GM10248 (cell line): ENCODE results near the gene TRIP6.

Experiments used
- CTCF ChIA-PET: fragments of 300-600 bp; sonication (Branson Sonifier 250); formaldehyde crosslinking; extraction: SDS; loops from one replicate; lab custom pipeline; 2021; ENCODE audit warnings: antibody characterized with exemption; lab: Yijun Ruan, JAX
- POLR2A ChIA-PET: fragments of 350-650 bp; sonication (Branson Sonifier 250); formaldehyde crosslinking; extraction: SDS; loops from one replicate; lab custom pipeline; 2020; ENCODE audit warnings: antibody characterized with exemption; lab: Yijun Ruan, JAX
- DNase-seq: peaks from one replicate; pipeline ENCODE4 v3.0.0; 2012; ENCODE audit errors: extremely low spot score
- CTCF ChIP-seq: IDR thresholded peaks from 2 replicates; pipeline ENCODE4 v1.5.1; 2012; ENCODE audit warnings: mild to moderate bottlenecking, low read depth; ENCODE audit errors: extremely low read depth, missing control alignments, control extremely low read depth

The TRIP6 gene

GRCh38 chr7:100878013-100878412, 10.8 kb downstream of the TRIP6 start:
- DNase-seq: no peak
- ChIA-PET CTCF (interaction anchor here (1.0 to 4.0 kb wide), 4 partner anchors 9 to 181 kb away, joined by 3 to 15 read pairs (median 7); partner anchors contain the start of genes SLC12A9 and UFSP1), POLR2A (interaction anchor here (5.1 kb wide), 1 partner anchor 11 kb away, joined by 46 read pairs; the partner anchor contains the start of gene UFSP1)
- no peak for TF ChIP-seq CTCF

- ChIA-PET CTCF (interaction anchor here (1.3 to 4.0 kb wide), 3 partner anchors 8 to 27 kb away, joined by 3 to 15 read pairs (median 11); partner anchors contain the start of genes SLC12A9 and UFSP1), POLR2A (interaction anchor here (0.6 to 5.1 kb wide), 2 partner anchors 10 to 143 kb away, joined by 3 to 46 read pairs; partner anchors contain the start of gene UFSP1)
- DNase-seq: no peak
- TF ChIP-seq CTCF: no peak
Observed at GRCh38 chr7:100878685-100879084, 11.5 kb downstream of the TRIP6 start.

GRCh38 chr7:100879685-100880261, 12.6 kb downstream of the TRIP6 start:
- no peak for TF ChIP-seq CTCF
- POLR2A ChIA-PET: interaction anchor here (5.1 kb wide), 1 partner anchor 9 kb away, joined by 46 read pairs; the partner anchor contains the start of gene UFSP1
- CTCF ChIA-PET: no interaction called here
- DNase-seq: no peak

- POLR2A ChIA-PET: no interaction called here
- CTCF ChIA-PET: no interaction called here
- no peak for DNase-seq
- no peak for TF ChIP-seq CTCF
Observed at GRCh38 chr7:100880645-100881044, 13.5 kb downstream of the TRIP6 start.

GRCh38 chr7:100881136-100881535, 13.9 kb downstream of the TRIP6 start:
- POLR2A ChIA-PET: no interaction called here
- TF ChIP-seq CTCF: no peak
- CTCF ChIA-PET: no interaction called here
- no peak for DNase-seq

- no peak for TF ChIP-seq CTCF
- ChIA-PET CTCF (interaction anchor here (0.8 kb wide), 1 partner anchor 13 kb away, joined by 3 read pairs; no protein-coding TSS in a partner anchor), POLR2A (no interaction called here)
- DNase-seq: no peak
Observed at GRCh38 chr7:100882201-100882600, 15.0 kb downstream of the TRIP6 start.
